CD8-positive, alpha-beta memory T cell (primary cell): ENCODE data around the gene ERCC6L2. TPM values are rescaled to one million over a fixed set of nuclear protein-coding genes. Genes with fewer than 3 reads are reported as not detected.

Experiments
- CTCF ChIA-PET: fragments of 350-600 bp; sonication (Branson Sonifier 250); formaldehyde crosslinking; loops from one replicate; lab custom pipeline; 2021; ENCODE audit warnings: antibody characterized with exemption; lab: Charles Lee
- POLR2A ChIA-PET: fragments of 350-600 bp; sonication (Branson Sonifier 250); formaldehyde crosslinking; loops from one replicate; lab custom pipeline; 2021; ENCODE audit warnings: antibody characterized with exemption; lab: Charles Lee
- DNase-seq, 5 donors: peaks; one replicate each; pipeline versions ENCODE4 v3.0.0 to v3.0.0-alpha.2; 2020 to 2022; ENCODE audit warnings: mixed read lengths in 1 of 5
- H3K27ac ChIP-seq: one replicate; pipeline ENCODE4 v1.7.0; 2013; ENCODE audit warnings: low read depth, mild to moderate bottlenecking, low read length, moderate library complexity
- H3K27me3 ChIP-seq: 2 replicates; pipeline ENCODE4 v1.7.0; 2013; ENCODE audit warnings: low read length, mild to moderate bottlenecking; ENCODE audit not compliant: insufficient read depth, poor library complexity, severe bottlenecking
- H3K36me3 ChIP-seq: 2 replicates; pipeline ENCODE4 v1.7.0; 2013; ENCODE audit warnings: mild to moderate bottlenecking, low read length, moderate library complexity; ENCODE audit not compliant: insufficient read depth
- H3K4me1 ChIP-seq: 2 replicates; pipeline ENCODE4 v1.7.0; 2013; ENCODE audit warnings: mild to moderate bottlenecking, low read length, moderate library complexity; ENCODE audit not compliant: insufficient read depth
- H3K4me3 ChIP-seq: 2 replicates; pipeline ENCODE4 v1.7.0; 2013; ENCODE audit warnings: mild to moderate bottlenecking, low read length
- H3K9me3 ChIP-seq: 2 replicates; pipeline ENCODE4 v1.7.0; 2013; ENCODE audit warnings: mild to moderate bottlenecking, low read length
- H3K27ac Mint-ChIP-seq, 8 donors: one replicate each; pipeline ENCODE4 v1.8.0; 2020 to 2021; ENCODE audit warnings: mixed read lengths in 8 of 8, mild to moderate bottlenecking in 6 of 8, inconsistent platforms in 3 of 8, moderate library complexity in 3 of 8
- H3K27me3 Mint-ChIP-seq, 2 donors: one replicate each; pipeline ENCODE4 v1.8.0; 2020 to 2021; ENCODE audit warnings: mixed read lengths in 2 of 2, mild to moderate bottlenecking in 1 of 2, moderate library complexity in 1 of 2
- H3K36me3 Mint-ChIP-seq, 3 donors: one replicate each; pipeline ENCODE4 v1.8.0; 2020 to 2021; ENCODE audit warnings: mixed read lengths in 3 of 3, inconsistent platforms in 1 of 3, mild to moderate bottlenecking in 1 of 3
- H3K4me1 Mint-ChIP-seq, 3 donors: one replicate each; pipeline ENCODE4 v1.8.0; 2020 to 2021; ENCODE audit warnings: mixed read lengths in 3 of 3, inconsistent platforms in 1 of 3, mild to moderate bottlenecking in 1 of 3
- H3K4me3 Mint-ChIP-seq, 7 donors: one replicate each; pipeline ENCODE4 v1.8.0; 2020 to 2021; ENCODE audit warnings: mixed read lengths in 7 of 7, mild to moderate bottlenecking in 6 of 7, moderate library complexity in 4 of 7, inconsistent platforms in 2 of 7
- H3K9me3 Mint-ChIP-seq, 5 donors: one replicate each; pipeline ENCODE4 v1.8.0; 2020 to 2022; ENCODE audit warnings: mixed read lengths in 5 of 5, mild to moderate bottlenecking in 3 of 5, moderate library complexity in 2 of 5, inconsistent platforms in 1 of 5
- polyA plus RNA-seq: library from polyadenylated mRNA; unstranded; fragments of 300-500 nt; fragmentation: Illumina TruSeq; gene quantifications from one replicate; pipeline ENCODE4 v1.2.3, GENCODE V29; 2021
- total RNA-seq, 2 experiments: library from RNA; stranded (reverse); gene quantifications; one replicate each; pipeline ENCODE4 v1.2.3, GENCODE V29; 2021

Gene ERCC6L2
- total and polyA plus RNA-seq, 3 experiments from 2014 or later: 30.0 to 41.2 (median 32.7) TPM

GRCh38 chr9:95985440-95986055, 110.1 kb downstream of the ERCC6L2 start:
- H3K27ac Mint-ChIP-seq: no peak overlapping the region
- H3K27ac ChIP-seq: no peak overlapping the region
- no peak overlapping the region for H3K4me3 Mint-ChIP-seq
- peaks cover 14 to 20% (median 20%) of the 10 kb centered on the region in 3 donors for H3K4me1 Mint-ChIP-seq
- peaks cover 28 to 32% (median 29%) of the 10 kb centered on the region in 3 donors for H3K36me3 Mint-ChIP-seq
- POLR2A ChIA-PET: no interaction called here
- CTCF ChIA-PET: no interaction called here
- no peaks in the 10 kb centered on the region for H3K9me3 ChIP-seq
- H3K9me3 Mint-ChIP-seq: no peaks in the 10 kb centered on the region
- H3K4me3 ChIP-seq: no peak overlapping the region
- H3K36me3 ChIP-seq: peaks cover 4% of the 10 kb centered on the region
- peaks cover 11% of the 10 kb centered on the region for H3K4me1 ChIP-seq
- H3K27me3 Mint-ChIP-seq: no peaks in the 10 kb centered on the region
- no peaks in the 10 kb centered on the region for H3K27me3 ChIP-seq
- DNase-seq: no peak

DNA sequence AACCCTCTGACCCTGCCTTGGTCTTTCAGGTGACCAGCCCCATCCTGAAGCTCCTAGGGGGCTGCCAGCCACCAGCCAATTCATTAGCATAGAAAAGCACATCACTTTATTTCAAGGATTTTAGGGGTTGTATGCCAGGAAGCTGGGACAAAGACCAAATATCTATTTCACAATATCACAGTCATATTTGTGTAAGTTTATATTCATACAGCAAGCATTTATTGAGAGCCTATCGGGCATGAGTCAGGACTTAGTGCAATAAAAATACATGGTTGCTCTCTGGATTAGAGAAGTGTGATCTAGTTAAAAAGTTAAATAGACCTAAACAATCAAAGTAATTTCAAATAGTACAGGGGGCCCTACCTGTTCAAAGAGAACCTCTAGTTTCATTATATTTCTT, 113.8 kb downstream of the ERCC6L2 start:
- no peak overlapping the region for H3K4me3 Mint-ChIP-seq
- no peaks in the 10 kb centered on the region for H3K9me3 Mint-ChIP-seq
- peaks cover 0 to 3% (median 0%) of the 10 kb centered on the region in 3 donors for H3K4me1 Mint-ChIP-seq
- Histone ChIP-seq H3K9me3 (no peaks in the 10 kb centered on the region), H3K36me3 (no peaks in the 10 kb centered on the region), H3K27me3 (no peaks in the 10 kb centered on the region), H3K27ac (no peak overlapping the region), H3K4me1 (no peaks in the 10 kb centered on the region), H3K4me3 (no peak overlapping the region)
- no peak for DNase-seq
- POLR2A ChIA-PET: no interaction called here
- peaks cover 25 to 35% (median 25%) of the 10 kb centered on the region in 3 donors for H3K36me3 Mint-ChIP-seq
- H3K27me3 Mint-ChIP-seq: no peaks in the 10 kb centered on the region
- CTCF ChIA-PET: interaction anchor here (0.6 kb wide), 1 partner anchor 25 kb away, joined by 3 read pairs; no protein-coding TSS in a partner anchor
- no peak overlapping the region for H3K27ac Mint-ChIP-seq

DNA sequence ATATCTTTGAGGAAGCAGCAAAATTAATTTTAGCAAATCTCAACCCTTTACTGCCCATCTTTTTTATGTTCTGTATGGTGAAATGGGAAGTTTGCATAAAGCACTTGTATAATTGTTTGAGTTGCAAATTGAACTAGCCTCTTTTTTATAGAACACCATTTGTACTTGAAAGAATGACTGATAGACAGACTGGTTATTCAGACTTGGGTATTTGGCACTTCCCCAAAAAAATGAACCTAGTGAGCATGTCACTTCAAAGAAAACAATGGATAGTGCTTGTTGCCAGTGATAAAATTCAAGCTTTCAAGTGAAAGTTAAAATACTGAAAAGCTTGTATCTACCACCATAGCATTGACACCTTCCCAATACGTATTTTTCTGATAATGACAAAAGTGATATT, 115.8 kb downstream of the ERCC6L2 start:
- Mint-ChIP-seq H3K27me3 (no peaks in the 10 kb centered on the region), H3K36me3 (peaks cover 17 to 29% (median 26%) of the 10 kb centered on the region in 3 donors), H3K4me1 (peaks cover 0 to 8% (median 4%) of the 10 kb centered on the region in 3 donors), H3K27ac (no peak overlapping the region), H3K9me3 (no peaks in the 10 kb centered on the region), H3K4me3 (no peak overlapping the region)
- H3K36me3 ChIP-seq: no peaks in the 10 kb centered on the region
- H3K27me3 ChIP-seq: no peaks in the 10 kb centered on the region
- no peaks in the 10 kb centered on the region for H3K9me3 ChIP-seq
- ChIA-PET CTCF (interaction anchor here (2.6 kb wide), 1 partner anchor 17 kb away, joined by 8 read pairs; no protein-coding TSS in a partner anchor), POLR2A (no interaction called here)
- DNase-seq: no peak
- no peaks in the 10 kb centered on the region for H3K4me1 ChIP-seq
- no peak overlapping the region for H3K27ac ChIP-seq
- no peak overlapping the region for H3K4me3 ChIP-seq

GRCh38 chr9:95992536-95992935, 117.0 kb downstream of the ERCC6L2 start:
- Histone ChIP-seq H3K36me3 (no peaks in the 10 kb centered on the region), H3K27me3 (no peaks in the 10 kb centered on the region), H3K27ac (no peak overlapping the region), H3K9me3 (no peaks in the 10 kb centered on the region), H3K4me3 (no peak overlapping the region), H3K4me1 (no peaks in the 10 kb centered on the region)
- DNase-seq: no peak
- ChIA-PET POLR2A (no interaction called here), CTCF (interaction anchor here (2.6 kb wide), 1 partner anchor 15 kb away, joined by 8 read pairs; no protein-coding TSS in a partner anchor)
- Mint-ChIP-seq H3K36me3 (peaks cover 18 to 27% (median 25%) of the 10 kb centered on the region in 3 donors), H3K4me3 (no peak overlapping the region), H3K27me3 (no peaks in the 10 kb centered on the region), H3K27ac (no peak overlapping the region), H3K9me3 (no peaks in the 10 kb centered on the region), H3K4me1 (peaks cover 0 to 8% (median 4%) of the 10 kb centered on the region in 3 donors)

- ChIA-PET POLR2A (no interaction called here), CTCF (no interaction called here)
- no peaks in the 10 kb centered on the region for H3K36me3 ChIP-seq
- H3K4me1 Mint-ChIP-seq: peaks cover 0 to 8% (median 4%) of the 10 kb centered on the region in 3 donors
- no peaks in the 10 kb centered on the region for H3K9me3 ChIP-seq
- peaks cover 15 to 28% (median 23%) of the 10 kb centered on the region in 3 donors for H3K36me3 Mint-ChIP-seq
- no peaks in the 10 kb centered on the region for H3K9me3 Mint-ChIP-seq
- H3K27me3 ChIP-seq: no peaks in the 10 kb centered on the region
- H3K27ac Mint-ChIP-seq: peak overlapping the region in 1 of 8 donors; percentile 24
- DNase-seq: no peak
- H3K4me3 ChIP-seq: no peak overlapping the region
- H3K4me1 ChIP-seq: no peaks in the 10 kb centered on the region
- H3K27ac ChIP-seq: no peak overlapping the region
- no peak overlapping the region for H3K4me3 Mint-ChIP-seq
- no peaks in the 10 kb centered on the region for H3K27me3 Mint-ChIP-seq
These were observed 117.8 kb downstream of the ERCC6L2 start for GRCh38 chr9:95993337-95993736.

DNA sequence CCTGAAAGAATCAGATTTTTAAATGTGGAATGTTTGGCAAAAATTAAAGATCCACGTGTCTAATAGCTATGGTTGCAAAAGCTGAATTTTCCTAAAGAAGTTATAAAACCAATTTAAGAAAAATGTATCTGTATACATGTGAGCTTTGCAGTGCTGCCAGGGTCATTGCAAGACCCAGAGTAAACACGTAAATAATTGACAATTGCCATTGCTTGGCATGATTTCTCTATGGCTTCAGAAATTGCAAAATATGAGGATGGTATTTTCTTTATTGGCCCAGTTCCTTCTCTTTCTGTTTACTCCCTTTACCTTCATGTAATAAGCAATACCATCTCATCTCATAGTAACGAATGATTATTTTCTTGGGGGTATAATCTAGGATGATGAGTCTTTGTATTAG, 123.9 kb downstream of the ERCC6L2 start:
- CTCF ChIA-PET: no interaction called here

GRCh38 chr9:96004379-96004778, 128.9 kb downstream of the ERCC6L2 start:
- no peak overlapping the region for H3K4me3 ChIP-seq
- no peak overlapping the region for H3K27ac Mint-ChIP-seq
- peaks cover 16% of the 10 kb centered on the region for H3K4me1 ChIP-seq
- no peak overlapping the region for H3K4me3 Mint-ChIP-seq
- no peak for DNase-seq
- H3K27me3 Mint-ChIP-seq: no peaks in the 10 kb centered on the region
- H3K36me3 Mint-ChIP-seq: peaks cover 14 to 39% (median 17%) of the 10 kb centered on the region in 3 donors
- ChIA-PET POLR2A (no interaction called here), CTCF (no interaction called here)
- no peaks in the 10 kb centered on the region for H3K27me3 ChIP-seq
- no peaks in the 10 kb centered on the region for H3K36me3 ChIP-seq
- H3K4me1 Mint-ChIP-seq: peaks cover 5 to 13% (median 7%) of the 10 kb centered on the region in 3 donors
- no peak overlapping the region for H3K27ac ChIP-seq
- peaks cover 3 to 9% (median 5%) of the 10 kb centered on the region in 5 donors for H3K9me3 Mint-ChIP-seq
- no peaks in the 10 kb centered on the region for H3K9me3 ChIP-seq

More for the DNA sequence above, 123.9 kb downstream of the ERCC6L2 start:
- Mint-ChIP-seq H3K9me3 (peaks cover 3 to 9% (median 5%) of the 10 kb centered on the region in 5 donors), H3K27ac (no peak overlapping the region), H3K4me3 (no peak overlapping the region), H3K36me3 (peaks cover 23 to 40% (median 27%) of the 10 kb centered on the region in 3 donors), H3K4me1 (peaks cover 0 to 11% (median 9%) of the 10 kb centered on the region in 3 donors), H3K27me3 (no peaks in the 10 kb centered on the region)
- no peak for DNase-seq
- Histone ChIP-seq H3K9me3 (no peaks in the 10 kb centered on the region), H3K4me3 (no peak overlapping the region), H3K27ac (no peak overlapping the region), H3K4me1 (no peaks in the 10 kb centered on the region), H3K27me3 (no peaks in the 10 kb centered on the region), H3K36me3 (no peaks in the 10 kb centered on the region)
- POLR2A ChIA-PET: no interaction called here

GRCh38 chr9:96006296-96006879, 130.9 kb downstream of the ERCC6L2 start:
- peaks cover 3 to 9% (median 5%) of the 10 kb centered on the region in 5 donors for H3K9me3 Mint-ChIP-seq
- Histone ChIP-seq H3K36me3 (no peaks in the 10 kb centered on the region), H3K4me1 (peaks cover 36% of the 10 kb centered on the region), H3K9me3 (no peaks in the 10 kb centered on the region), H3K27ac (no peak overlapping the region), H3K27me3 (no peaks in the 10 kb centered on the region), H3K4me3 (no peak overlapping the region)
- H3K27me3 Mint-ChIP-seq: no peaks in the 10 kb centered on the region
- no peak overlapping the region for H3K4me3 Mint-ChIP-seq
- H3K4me1 Mint-ChIP-seq: peaks cover 5 to 34% (median 7%) of the 10 kb centered on the region in 3 donors
- DNase-seq: no peak
- POLR2A ChIA-PET: no interaction called here
- peaks cover 16 to 39% (median 17%) of the 10 kb centered on the region in 3 donors for H3K36me3 Mint-ChIP-seq
- no peak overlapping the region for H3K27ac Mint-ChIP-seq
- CTCF ChIA-PET: interaction anchor here (2.8 kb wide), 1 partner anchor 15 kb away, joined by 8 read pairs; no protein-coding TSS in a partner anchor
